ENCODE measurements around the gene VWF. TPM values are rescaled to one million over a fixed set of nuclear protein-coding genes. Genes with fewer than 3 reads are reported as not detected.

The VWF gene
- total RNA-seq, 2 donors from 2014 or later = 164 to 251 TPM

DNA sequence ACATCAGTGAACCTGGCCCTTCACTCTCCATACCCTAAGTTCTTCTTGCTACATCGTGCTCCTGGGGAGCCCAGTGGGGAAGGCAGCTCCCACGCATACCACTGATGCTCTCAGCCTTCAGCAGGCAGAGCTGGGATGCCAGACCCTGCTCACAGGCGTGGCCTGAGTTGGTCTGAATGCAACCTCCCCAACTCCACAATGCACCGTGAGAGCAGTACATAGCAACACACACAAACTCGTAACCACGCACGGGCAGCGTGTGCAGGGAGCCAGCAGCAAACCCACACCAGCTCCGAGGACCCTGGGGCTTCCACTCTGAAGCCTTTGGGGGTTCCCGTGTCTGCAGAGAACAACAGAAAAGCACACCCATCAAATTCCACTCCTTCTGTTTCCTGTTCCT, 216.7 kb downstream of the VWF start:
- H3K27me3 ChIP-seq (replicated peaks; ENCODE audit: insufficient read depth) = no peaks in the 10 kb centered on the region
- no peaks in the 10 kb centered on the region for H3K36me3 ChIP-seq
- ATAC-seq (ENCODE audit: insufficient number of reproducible peaks, low FRiP score, low read depth) (no peak), DNase-seq (ENCODE audit: low spot score) (no peak)
- TF ChIP-seq, protein P1, sequence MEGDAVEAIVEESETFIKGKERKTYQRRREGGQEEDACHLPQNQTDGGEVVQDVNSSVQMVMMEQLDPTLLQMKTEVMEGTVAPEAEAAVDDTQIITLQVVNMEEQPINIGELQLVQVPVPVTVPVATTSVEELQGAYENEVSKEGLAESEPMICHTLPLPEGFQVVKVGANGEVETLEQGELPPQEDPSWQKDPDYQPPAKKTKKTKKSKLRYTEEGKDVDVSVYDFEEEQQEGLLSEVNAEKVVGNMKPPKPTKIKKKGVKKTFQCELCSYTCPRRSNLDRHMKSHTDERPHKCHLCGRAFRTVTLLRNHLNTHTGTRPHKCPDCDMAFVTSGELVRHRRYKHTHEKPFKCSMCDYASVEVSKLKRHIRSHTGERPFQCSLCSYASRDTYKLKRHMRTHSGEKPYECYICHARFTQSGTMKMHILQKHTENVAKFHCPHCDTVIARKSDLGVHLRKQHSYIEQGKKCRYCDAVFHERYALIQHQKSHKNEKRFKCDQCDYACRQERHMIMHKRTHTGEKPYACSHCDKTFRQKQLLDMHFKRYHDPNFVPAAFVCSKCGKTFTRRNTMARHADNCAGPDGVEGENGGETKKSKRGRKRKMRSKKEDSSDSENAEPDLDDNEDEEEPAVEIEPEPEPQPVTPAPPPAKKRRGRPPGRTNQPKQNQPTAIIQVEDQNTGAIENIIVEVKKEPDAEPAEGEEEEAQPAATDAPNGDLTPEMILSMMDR (IDR thresholded peaks at IDR 0.05) = no peak
- H3K4me1 ChIP-seq (ENCODE audit: control insufficient read depth in 1 of 2, low read depth in 2 of 2) = no peaks in the 10 kb centered on the region
- no peaks in the 10 kb centered on the region for H3K9me3 ChIP-seq
- H3K27ac ChIP-seq = no peak overlapping the region
- H3K4me3 ChIP-seq = no peak overlapping the region

DNA sequence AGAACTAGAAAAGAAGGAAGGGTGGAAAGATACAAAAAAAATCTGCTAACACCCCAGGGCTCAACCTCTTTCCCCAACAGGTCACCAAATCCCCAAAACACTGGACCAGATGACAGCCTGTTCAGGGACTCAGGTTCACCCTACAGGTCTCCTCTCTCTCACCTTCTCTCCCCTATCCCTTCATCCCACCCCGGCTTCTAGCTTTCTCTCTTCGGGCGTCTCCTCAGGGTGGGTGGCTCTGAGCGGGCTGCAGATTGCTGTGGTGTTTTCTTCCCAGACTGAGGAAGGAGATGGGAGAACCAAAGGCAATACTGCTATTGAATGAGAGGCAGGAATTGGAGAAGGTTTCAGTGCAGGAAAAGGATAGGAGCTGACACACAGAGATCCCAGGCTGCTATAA, 218.7 kb downstream of the VWF start:
- TF ChIP-seq, protein P1 (IDR thresholded peaks at IDR 0.05) = no peak
- no peak for ATAC-seq (ENCODE audit: insufficient number of reproducible peaks, low FRiP score, low read depth)
- no peak for DNase-seq (ENCODE audit: low spot score)
- Histone ChIP-seq H3K4me3 (no peak overlapping the region), H3K36me3 (no peaks in the 10 kb centered on the region), H3K27ac (no peak overlapping the region), H3K27me3 (replicated peaks; ENCODE audit: insufficient read depth) (no peaks in the 10 kb centered on the region), H3K4me1 (ENCODE audit: control insufficient read depth in 1 of 2, low read depth in 2 of 2) (no peaks in the 10 kb centered on the region), H3K9me3 (no peaks in the 10 kb centered on the region)

- DNase-seq (ENCODE audit: low spot score) (no peak), ATAC-seq (ENCODE audit: insufficient number of reproducible peaks, low FRiP score, low read depth) (no peak)
- Histone ChIP-seq H3K4me3 (no peak overlapping the region), H3K27me3 (replicated peaks; ENCODE audit: insufficient read depth) (no peaks in the 10 kb centered on the region), H3K4me1 (ENCODE audit: control insufficient read depth in 1 of 2, low read depth in 2 of 2) (no peaks in the 10 kb centered on the region), H3K9me3 (no peaks in the 10 kb centered on the region), H3K27ac (no peak overlapping the region), H3K36me3 (no peaks in the 10 kb centered on the region)
- TF ChIP-seq, protein P1 (IDR thresholded peaks at IDR 0.05) = no peak
These were observed 219.5 kb downstream of the VWF start for GRCh38 chr12:5904969-5905368.

DNA sequence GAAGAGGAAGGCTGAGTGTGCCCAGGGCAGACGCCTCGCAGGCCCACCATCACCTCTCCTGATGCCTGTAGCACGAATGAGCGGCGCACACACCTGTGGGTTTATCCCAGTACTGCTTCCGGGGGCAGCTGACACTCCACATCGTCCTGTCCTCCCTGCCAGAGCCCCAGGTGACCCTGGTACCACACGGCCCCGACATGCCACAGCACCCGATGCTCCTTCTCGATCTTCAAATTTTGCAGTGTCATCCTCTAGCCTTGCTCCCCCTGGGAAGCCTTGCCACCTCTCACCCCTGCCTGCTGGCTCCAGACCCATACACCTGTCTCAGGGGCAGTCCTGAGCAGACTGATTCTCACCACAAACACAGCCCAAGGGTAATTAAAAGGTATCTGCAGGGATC, 220.0 kb downstream of the VWF start:
- Histone ChIP-seq H3K4me1 (ENCODE audit: control insufficient read depth in 1 of 2, low read depth in 2 of 2) (no peaks in the 10 kb centered on the region), H3K27ac (no peak overlapping the region), H3K9me3 (no peaks in the 10 kb centered on the region), H3K36me3 (no peaks in the 10 kb centered on the region), H3K4me3 (no peak overlapping the region), H3K27me3 (replicated peaks; ENCODE audit: insufficient read depth) (no peaks in the 10 kb centered on the region)
- DNase-seq (ENCODE audit: low spot score) = no peak
- no peak for ATAC-seq (ENCODE audit: insufficient number of reproducible peaks, low FRiP score, low read depth)
- TF ChIP-seq, protein P1 (IDR thresholded peaks at IDR 0.05) = no peak

GRCh38 chr12:5902736-5903135, 221.7 kb downstream of the VWF start:
- ATAC-seq (ENCODE audit: insufficient number of reproducible peaks, low FRiP score, low read depth) = no peak
- TF ChIP-seq, protein P1 (IDR thresholded peaks at IDR 0.05) = no peak
- Histone ChIP-seq H3K4me1 (ENCODE audit: control insufficient read depth in 1 of 2, low read depth in 2 of 2) (no peaks in the 10 kb centered on the region), H3K9me3 (no peaks in the 10 kb centered on the region), H3K27ac (no peak overlapping the region), H3K4me3 (no peak overlapping the region), H3K36me3 (no peaks in the 10 kb centered on the region), H3K27me3 (replicated peaks; ENCODE audit: insufficient read depth) (no peaks in the 10 kb centered on the region)
- DNase-seq (ENCODE audit: low spot score) = no peak
